ENCODE data around the gene MAMDC2.

- TF ChIP-seq EZH2phosphoT487 (IDR thresholded peaks at IDR 0.05; ENCODE audit: borderline replicate concordance) (no peak), ELF1 (IDR thresholded peaks at IDR 0.05; ENCODE audit: borderline replicate concordance, low read depth) (no peak), POLR2A (IDR thresholded peaks at IDR 0.05; ENCODE audit: borderline replicate concordance, extremely low read depth, insufficient read depth, insufficient read length) (no peak), EZH2 (IDR thresholded peaks at IDR 0.05) (no peak), ZNF274 (IDR thresholded peaks at IDR 0.05; ENCODE audit: low read depth, low read length) (no peak), FOSL1 (IDR thresholded peaks at IDR 0.05; ENCODE audit: low read depth) (no peak)
- TF ChIP-seq, protein P1, sequence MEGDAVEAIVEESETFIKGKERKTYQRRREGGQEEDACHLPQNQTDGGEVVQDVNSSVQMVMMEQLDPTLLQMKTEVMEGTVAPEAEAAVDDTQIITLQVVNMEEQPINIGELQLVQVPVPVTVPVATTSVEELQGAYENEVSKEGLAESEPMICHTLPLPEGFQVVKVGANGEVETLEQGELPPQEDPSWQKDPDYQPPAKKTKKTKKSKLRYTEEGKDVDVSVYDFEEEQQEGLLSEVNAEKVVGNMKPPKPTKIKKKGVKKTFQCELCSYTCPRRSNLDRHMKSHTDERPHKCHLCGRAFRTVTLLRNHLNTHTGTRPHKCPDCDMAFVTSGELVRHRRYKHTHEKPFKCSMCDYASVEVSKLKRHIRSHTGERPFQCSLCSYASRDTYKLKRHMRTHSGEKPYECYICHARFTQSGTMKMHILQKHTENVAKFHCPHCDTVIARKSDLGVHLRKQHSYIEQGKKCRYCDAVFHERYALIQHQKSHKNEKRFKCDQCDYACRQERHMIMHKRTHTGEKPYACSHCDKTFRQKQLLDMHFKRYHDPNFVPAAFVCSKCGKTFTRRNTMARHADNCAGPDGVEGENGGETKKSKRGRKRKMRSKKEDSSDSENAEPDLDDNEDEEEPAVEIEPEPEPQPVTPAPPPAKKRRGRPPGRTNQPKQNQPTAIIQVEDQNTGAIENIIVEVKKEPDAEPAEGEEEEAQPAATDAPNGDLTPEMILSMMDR (IDR thresholded peaks at IDR 0.05 in 2 of 3, conservative IDR thresholded peaks at IDR 0.05 in 1 of 3; ENCODE audit: borderline replicate concordance in 1 of 3, insufficient read depth in 1 of 3, low read depth in 2 of 3, low read length in 2 of 3), result no peak
These were observed 217.7 kb downstream of the MAMDC2 start for GRCh38 chr9:70261131-70261870.

All from HCT116 (cell line).